ENCODE measurements around the gene HSPA1A.
"Not testable (repeated sequence)": the region's sequence is repeated elsewhere in the genome, so short reads cannot be mapped to it uniquely, and the experiment has no call there.

HSPA1A gene

GRCh38 chr6:31819871-31820299, 4.5 kb downstream of the HSPA1A start:
- no peaks in the 10 kb centered on the region for H3K27me3 ChIP-seq (ENCODE audit: control insufficient read depth, insufficient read depth, low read length)
- peaks cover 32% of the 10 kb centered on the region for H3K4me1 ChIP-seq (ENCODE audit: control insufficient read depth, insufficient read depth, low read length)
- no peak overlapping the region for H3K4me2 ChIP-seq (ENCODE audit: low read length)
- no peak overlapping the region for H3K9ac ChIP-seq (ENCODE audit: low read depth, low read length)
- no peaks in the 10 kb centered on the region for H3K9me3 ChIP-seq (replicated peaks; ENCODE audit: low read length)
- H3K36me3 ChIP-seq (ENCODE audit: insufficient read depth, low read length) = no peaks in the 10 kb centered on the region
- no peak overlapping the region for H3K4me3 ChIP-seq (ENCODE audit: low read length)

- not testable (repeated sequence) for H3K27me3 ChIP-seq (ENCODE audit: control insufficient read depth, insufficient read depth, low read length); H3K4me3 ChIP-seq (ENCODE audit: low read length); H3K36me3 ChIP-seq (ENCODE audit: insufficient read depth, low read length); H3K9me3 ChIP-seq (replicated peaks; ENCODE audit: low read length); H3K4me2 ChIP-seq (ENCODE audit: low read length); H3K9ac ChIP-seq (ENCODE audit: low read depth, low read length)
- H3K4me1 ChIP-seq (ENCODE audit: control insufficient read depth, insufficient read depth, low read length) = peaks cover 32% of the 10 kb centered on the region
Measured at GRCh38 chr6:31820399-31820798, 5.1 kb downstream of the HSPA1A start.

- Histone ChIP-seq H3K4me3 (ENCODE audit: low read length) (peak overlapping the region; percentile 79), H3K9me3 (replicated peaks; ENCODE audit: low read length) (no peaks in the 10 kb centered on the region), H3K36me3 (ENCODE audit: insufficient read depth, low read length) (no peaks in the 10 kb centered on the region), H3K4me2 (ENCODE audit: low read length) (peak overlapping the region; percentile 94), H3K27me3 (ENCODE audit: control insufficient read depth, insufficient read depth, low read length) (no peaks in the 10 kb centered on the region), H3K9ac (ENCODE audit: low read depth, low read length) (peak overlapping the region; percentile 92), H3K4me1 (ENCODE audit: control insufficient read depth, insufficient read depth, low read length) (peaks cover 34% of the 10 kb centered on the region)
Measured at GRCh38 chr6:31821301-31822035, 6.1 kb downstream of the HSPA1A start.

DNA sequence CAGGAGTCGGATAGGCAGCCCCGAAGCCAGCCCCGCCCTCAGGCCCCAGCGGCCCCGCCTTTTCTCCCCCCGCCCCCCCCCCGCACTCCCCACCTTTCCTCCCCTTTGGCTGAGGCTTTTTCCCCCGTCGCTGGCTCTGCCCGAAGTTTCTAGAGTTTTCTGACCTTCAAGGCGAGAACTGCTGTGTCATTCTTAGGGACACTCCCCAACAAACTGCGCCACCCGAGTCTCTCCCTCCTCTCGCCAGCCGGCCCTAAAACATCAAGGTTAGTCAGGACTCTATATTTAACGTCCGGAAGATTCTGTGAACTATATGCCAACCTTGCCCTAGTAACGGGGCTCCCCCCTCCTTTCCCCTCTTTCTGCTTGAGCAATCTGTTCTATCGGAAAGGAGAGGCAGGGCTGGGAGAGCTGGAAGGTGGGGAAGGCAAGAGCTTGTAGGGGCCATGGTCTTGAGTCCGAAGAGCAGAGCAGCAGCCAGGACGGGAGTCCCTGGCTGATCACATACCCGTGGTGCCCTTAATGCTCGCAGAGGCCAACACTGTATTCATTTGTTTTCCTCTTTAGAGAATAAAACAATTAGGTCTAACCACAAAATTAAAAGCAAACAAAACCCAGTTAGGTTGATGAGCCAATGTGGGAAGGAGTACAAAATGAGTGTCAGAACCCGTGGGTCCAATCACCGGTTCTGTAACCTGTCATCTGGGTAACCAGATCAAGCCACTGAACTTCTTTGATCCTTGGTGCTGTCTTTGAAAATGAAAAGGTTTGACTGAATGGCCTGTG, 6.9 kb downstream of the HSPA1A start:
- H3K9ac ChIP-seq (ENCODE audit: low read depth, low read length) = peak overlapping the region; percentile 92
- peak overlapping the region; percentile 79 for H3K4me3 ChIP-seq (ENCODE audit: low read length)
- no peaks in the 10 kb centered on the region for H3K27me3 ChIP-seq (ENCODE audit: control insufficient read depth, insufficient read depth, low read length)
- H3K9me3 ChIP-seq (replicated peaks; ENCODE audit: low read length) = no peaks in the 10 kb centered on the region
- H3K36me3 ChIP-seq (ENCODE audit: insufficient read depth, low read length) = no peaks in the 10 kb centered on the region
- H3K4me1 ChIP-seq (ENCODE audit: control insufficient read depth, insufficient read depth, low read length) = peaks cover 39% of the 10 kb centered on the region
- peak overlapping the region; percentile 94 for H3K4me2 ChIP-seq (ENCODE audit: low read length)

GRCh38 chr6:31823592-31824196, 8.4 kb downstream of the HSPA1A start:
- H3K4me3 ChIP-seq (ENCODE audit: low read length); H3K4me2 ChIP-seq (ENCODE audit: low read length); H3K9ac ChIP-seq (ENCODE audit: low read depth, low read length); H3K36me3 ChIP-seq (ENCODE audit: insufficient read depth, low read length); H3K9me3 ChIP-seq (replicated peaks; ENCODE audit: low read length); H3K27me3 ChIP-seq (ENCODE audit: control insufficient read depth, insufficient read depth, low read length): not testable (repeated sequence)
- H3K4me1 ChIP-seq (ENCODE audit: control insufficient read depth, insufficient read depth, low read length) = peaks cover 26% of the 10 kb centered on the region

- H3K9me3 ChIP-seq (replicated peaks; ENCODE audit: low read length) = no peaks in the 10 kb centered on the region
- peaks cover 22% of the 10 kb centered on the region for H3K4me1 ChIP-seq (ENCODE audit: control insufficient read depth, insufficient read depth, low read length)
- no peak overlapping the region for H3K4me3 ChIP-seq (ENCODE audit: low read length)
- no peak overlapping the region for H3K4me2 ChIP-seq (ENCODE audit: low read length)
- no peaks in the 10 kb centered on the region for H3K36me3 ChIP-seq (ENCODE audit: insufficient read depth, low read length)
- H3K27me3 ChIP-seq (ENCODE audit: control insufficient read depth, insufficient read depth, low read length) = no peaks in the 10 kb centered on the region
- no peak overlapping the region for H3K9ac ChIP-seq (ENCODE audit: low read depth, low read length)
Measured at GRCh38 chr6:31825553-31825952, 10.2 kb downstream of the HSPA1A start.

DNA sequence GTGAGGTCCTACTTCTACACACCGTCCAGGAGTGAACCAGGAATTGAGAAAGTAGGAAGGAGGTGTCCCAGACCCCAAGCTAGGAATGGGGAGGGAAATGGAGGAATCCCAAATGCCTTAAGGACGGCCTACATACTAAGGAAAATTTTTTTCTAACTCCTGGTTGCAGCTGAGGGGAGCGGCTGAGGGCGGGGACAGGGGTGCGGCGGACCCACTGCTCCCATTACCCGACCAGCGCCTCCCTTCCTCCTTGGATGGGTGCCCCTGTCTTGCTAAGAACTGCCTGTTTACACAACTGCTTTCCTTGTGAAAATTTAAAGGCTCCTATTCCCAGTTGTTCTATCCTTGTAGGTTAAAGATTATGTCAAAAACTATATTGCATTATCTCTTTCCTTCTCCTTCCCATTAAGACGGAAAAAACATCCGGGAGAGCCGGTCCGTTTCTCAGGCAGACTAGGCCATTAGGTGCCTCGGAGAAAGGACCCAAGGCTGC, 11.5 kb downstream of the HSPA1A start:
- Histone ChIP-seq H3K4me1 (ENCODE audit: control insufficient read depth, insufficient read depth, low read length) (peaks cover 25% of the 10 kb centered on the region), H3K27me3 (ENCODE audit: control insufficient read depth, insufficient read depth, low read length) (no peaks in the 10 kb centered on the region), H3K9me3 (replicated peaks; ENCODE audit: low read length) (no peaks in the 10 kb centered on the region), H3K9ac (ENCODE audit: low read depth, low read length) (peak overlapping the region; percentile 89), H3K4me2 (ENCODE audit: low read length) (peak overlapping the region; percentile 90), H3K4me3 (ENCODE audit: low read length) (peak overlapping the region; percentile 81), H3K36me3 (ENCODE audit: insufficient read depth, low read length) (no peaks in the 10 kb centered on the region)

DNA sequence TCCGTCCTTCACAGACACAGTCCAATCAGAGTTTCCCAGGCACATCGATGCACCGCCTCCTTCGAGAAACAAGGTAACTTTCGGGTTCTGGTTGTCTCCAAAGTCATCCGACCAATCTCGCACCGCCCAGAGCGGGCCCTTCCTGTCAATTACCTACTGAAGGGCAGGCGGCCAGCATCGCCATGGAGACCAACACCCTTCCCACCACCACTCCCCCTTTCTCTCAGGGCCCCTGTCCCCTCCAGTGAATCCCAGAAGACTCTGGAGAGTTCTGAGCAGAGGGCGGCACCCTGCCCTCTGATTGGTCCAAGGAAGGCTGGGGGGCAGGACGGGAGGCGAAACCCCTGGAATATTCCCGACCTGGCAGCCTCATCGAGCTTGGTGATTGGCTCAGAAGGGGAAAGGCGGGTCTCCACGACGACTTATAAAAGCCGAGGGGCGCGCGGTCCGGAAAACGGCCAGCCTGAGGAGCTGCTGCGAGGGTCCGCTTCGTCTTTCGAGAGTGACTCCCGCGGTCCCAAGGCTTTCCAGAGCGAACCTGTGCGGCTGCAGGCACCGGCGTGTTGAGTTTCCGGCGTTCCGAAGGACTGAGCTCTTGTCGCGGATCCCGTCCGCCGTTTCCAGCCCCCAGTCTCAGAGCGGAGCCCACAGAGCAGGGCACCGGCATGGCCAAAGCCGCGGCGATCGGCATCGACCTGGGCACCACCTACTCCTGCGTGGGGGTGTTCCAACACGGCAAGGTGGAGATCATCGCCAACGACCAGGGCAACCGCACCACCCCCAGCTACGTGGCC, 12.1 kb downstream of the HSPA1A start, which contains the start of gene HSPA1B:
Gene HSPA1B (plus strand): TSS at position 453 of the 794 bp plus-strand sequence. CDS start 213 bp downstream, at position 666.
- Histone ChIP-seq H3K36me3 (ENCODE audit: insufficient read depth, low read length) (no peaks in the 10 kb centered on the region), H3K9ac (ENCODE audit: low read depth, low read length) (peak within 1 kb of the TSS; percentile 89), H3K4me3 (ENCODE audit: low read length) (peak within 1 kb of the TSS; percentile 81), H3K27me3 (ENCODE audit: control insufficient read depth, insufficient read depth, low read length) (no peaks in the 10 kb centered on the region), H3K4me2 (ENCODE audit: low read length) (peak within 1 kb of the TSS; percentile 90), H3K9me3 (replicated peaks; ENCODE audit: low read length) (no peaks in the 10 kb centered on the region), H3K4me1 (ENCODE audit: control insufficient read depth, insufficient read depth, low read length) (peaks cover 25% of the 10 kb centered on the region)

DNA sequence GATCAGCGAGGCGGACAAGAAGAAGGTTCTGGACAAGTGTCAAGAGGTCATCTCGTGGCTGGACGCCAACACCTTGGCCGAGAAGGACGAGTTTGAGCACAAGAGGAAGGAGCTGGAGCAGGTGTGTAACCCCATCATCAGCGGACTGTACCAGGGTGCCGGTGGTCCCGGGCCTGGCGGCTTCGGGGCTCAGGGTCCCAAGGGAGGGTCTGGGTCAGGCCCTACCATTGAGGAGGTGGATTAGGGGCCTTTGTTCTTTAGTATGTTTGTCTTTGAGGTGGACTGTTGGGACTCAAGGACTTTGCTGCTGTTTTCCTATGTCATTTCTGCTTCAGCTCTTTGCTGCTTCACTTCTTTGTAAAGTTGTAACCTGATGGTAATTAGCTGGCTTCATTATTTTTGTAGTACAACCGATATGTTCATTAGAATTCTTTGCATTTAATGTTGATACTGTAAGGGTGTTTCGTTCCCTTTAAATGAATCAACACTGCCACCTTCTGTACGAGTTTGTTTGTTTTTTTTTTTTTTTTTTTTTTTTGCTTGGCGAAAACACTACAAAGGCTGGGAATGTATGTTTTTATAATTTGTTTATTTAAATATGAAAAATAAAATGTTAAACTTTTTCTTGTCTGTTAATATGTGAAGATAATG, 14.4 kb downstream of the HSPA1A start:
- Histone ChIP-seq H3K4me1 (ENCODE audit: control insufficient read depth, insufficient read depth, low read length) (peaks cover 23% of the 10 kb centered on the region), H3K9me3 (replicated peaks; ENCODE audit: low read length) (no peaks in the 10 kb centered on the region), H3K4me3 (ENCODE audit: low read length) (peak overlapping the region; percentile 71), H3K4me2 (ENCODE audit: low read length) (peak overlapping the region; percentile 79), H3K36me3 (ENCODE audit: insufficient read depth, low read length) (no peaks in the 10 kb centered on the region), H3K27me3 (ENCODE audit: control insufficient read depth, insufficient read depth, low read length) (no peaks in the 10 kb centered on the region), H3K9ac (ENCODE audit: low read depth, low read length) (peak overlapping the region; percentile 78)

GRCh38 chr6:31830886-31831335, 15.6 kb downstream of the HSPA1A start:
- Histone ChIP-seq H3K9me3 (replicated peaks; ENCODE audit: low read length) (no peaks in the 10 kb centered on the region), H3K4me2 (ENCODE audit: low read length) (peak overlapping the region; percentile 79), H3K4me1 (ENCODE audit: control insufficient read depth, insufficient read depth, low read length) (peaks cover 23% of the 10 kb centered on the region), H3K27me3 (ENCODE audit: control insufficient read depth, insufficient read depth, low read length) (no peaks in the 10 kb centered on the region), H3K36me3 (ENCODE audit: insufficient read depth, low read length) (peaks cover under 1% of the 10 kb centered on the region), H3K4me3 (ENCODE audit: low read length) (peak overlapping the region; percentile 71), H3K9ac (ENCODE audit: low read depth, low read length) (peak overlapping the region; percentile 78)
